Suprapubic skin (tissue), 4 donors: Measurements from ENCODE around the gene CTNNA2.

Experiments
- CTCF ChIP-seq, 2 donors: fragments of 200-600 bp in 1 of 2; fragments of 450-650 bp in 1 of 2; sonication (generic) in 1 of 2; IDR thresholded peaks; one replicate each; pipeline ENCODE4 v1.5.1; 2016 to 2019; ENCODE audit warnings: antibody characterized with exemption in 2 of 2, mild to moderate bottlenecking in 1 of 2, moderate library complexity in 1 of 2
- EP300 ChIP-seq: sonication (generic); formaldehyde crosslinking; IDR thresholded peaks from one replicate; pipeline ENCODE4 v1.6.1; 2017; ENCODE audit warnings: antibody characterized with exemption
- POLR2A ChIP-seq, 2 donors: fragments of 450-650 bp; IDR thresholded peaks; one replicate each; pipeline ENCODE4 v1.6.1; 2017; ENCODE audit warnings: antibody characterized with exemption in 2 of 2, mild to moderate bottlenecking in 2 of 2, moderate library complexity in 2 of 2
- POLR2AphosphoS5 ChIP-seq, 3 donors: sonication (generic); formaldehyde crosslinking; IDR thresholded peaks; one replicate each; pipeline ENCODE4 v1.6.1; 2017; ENCODE audit warnings: antibody characterized with exemption in 3 of 3

GRCh38 chr2:79994161-79994560 lies 481.3 kb downstream of the CTNNA2 start:
- TF ChIP-seq POLR2AphosphoS5 (IDR thresholded peaks at IDR 0.05) (no peak), CTCF (IDR thresholded peaks at IDR 0.05) (no peak), POLR2A (IDR thresholded peaks at IDR 0.05) (no peak), EP300 (no peak)
